Keratinocyte (primary cell): ENCODE measurements around the gene TUBA1B. TPM values are rescaled to one million over a fixed set of nuclear protein-coding genes. Genes with fewer than 3 reads are reported as not detected.

ENCODE experiments used
- DNase-seq: peaks from one replicate; pipeline ENCODE4 v3.0.0-alpha.2; 2011; ENCODE audit warnings: low read depth, missing footprints, low spot score
- FAIRE-seq: peaks from 2 replicates; lab custom pipeline; 2011; peaks lifted over from hg19 to GRCh38; lab: Jason Lieb, UNC
- H2AFZ ChIP-seq: 2 replicates; pipeline ENCODE4 v1.6.0; 2012; ENCODE audit warnings: low read length, control low read depth, inconsistent platforms; ENCODE audit not compliant: control insufficient read depth
- H3K27ac ChIP-seq: 2 replicates; pipeline ENCODE4 v1.5.1; 2011; ENCODE audit warnings: low read length; ENCODE audit not compliant: control insufficient read depth, insufficient read depth
- H3K27me3 ChIP-seq: 3 replicates; pipeline ENCODE4 v1.6.0; 2011; ENCODE audit warnings: low read length; ENCODE audit not compliant: control insufficient read depth, insufficient read depth; ENCODE audit errors: extremely low read depth
- H3K36me3 ChIP-seq, 2 experiments: 2 replicates in 1 of 2; 3 replicates in 1 of 2; pipeline ENCODE4 v1.5.1; 2011; ENCODE audit warnings: low read length in 2 of 2, mild to moderate bottlenecking in 1 of 2; ENCODE audit not compliant: control insufficient read depth in 2 of 2, insufficient read depth in 2 of 2; ENCODE audit errors: extremely low read depth in 1 of 2
- H3K4me1 ChIP-seq: 3 replicates; pipeline ENCODE4 v1.5.1; 2011; ENCODE audit warnings: low read length; ENCODE audit not compliant: control insufficient read depth, insufficient read depth; ENCODE audit errors: extremely low read depth
- H3K4me2 ChIP-seq: 3 replicates; pipeline ENCODE4 v1.6.0; 2011; ENCODE audit warnings: low read depth, low read length; ENCODE audit not compliant: control insufficient read depth, insufficient read depth; ENCODE audit errors: extremely low read depth
- H3K4me3 ChIP-seq, 3 experiments: fragments of 200-600 bp in 1 of 3; sonication (generic) in 1 of 3; 2 replicates in 2 of 3; 3 replicates in 1 of 3; pipeline ENCODE4 v1.5.1; 2011 to 2016; ENCODE audit warnings: low read length in 3 of 3, mild to moderate bottlenecking in 3 of 3, control low read depth in 2 of 3, inconsistent platforms in 1 of 3, low read depth in 1 of 3, mixed read lengths in 1 of 3, mixed run types in 1 of 3, moderate library complexity in 1 of 3; ENCODE audit not compliant: control insufficient read depth in 2 of 3, insufficient read depth in 2 of 3; ENCODE audit errors: extremely low read depth in 1 of 3
- H3K79me2 ChIP-seq: 2 replicates; pipeline ENCODE4 v1.6.0; 2012; ENCODE audit warnings: low read length; ENCODE audit not compliant: control insufficient read depth, insufficient read depth
- H3K9ac ChIP-seq: 3 replicates; pipeline ENCODE4 v1.6.0; 2011; ENCODE audit warnings: low read length; ENCODE audit not compliant: control insufficient read depth, insufficient read depth; ENCODE audit errors: extremely low read depth
- H3K9me1 ChIP-seq: 3 replicates; pipeline ENCODE4 v1.6.0; 2011; ENCODE audit warnings: low read length; ENCODE audit not compliant: control insufficient read depth, insufficient read depth; ENCODE audit errors: extremely low read depth
- H3K9me3 ChIP-seq: 2 replicates; pipeline ENCODE4 v1.5.1; 2012; ENCODE audit warnings: low read depth, low read length; ENCODE audit not compliant: control insufficient read depth
- H4K20me1 ChIP-seq: 3 replicates; pipeline ENCODE4 v1.6.0; 2011; ENCODE audit warnings: low read length; ENCODE audit not compliant: control insufficient read depth, insufficient read depth; ENCODE audit errors: extremely low read depth
- EZH2 ChIP-seq: IDR thresholded peaks from one replicate; pipeline ENCODE4 v1.6.1; 2012; ENCODE audit warnings: inconsistent platforms, mild to moderate bottlenecking, low read length, moderate library complexity
- dilution Hi-C: fragments of 300-500 bp; cut with MboI; formaldehyde crosslinking; loops from one replicate; pipeline ENCODE4 v1.7.0; 2020; ENCODE audit warnings: low sequenced_read_pairs; ENCODE audit not compliant: extremely low pct_ligation_motif_present
- polyA plus RNA-seq, 5 experiments: library from polyadenylated mRNA; depleted of rRNA in 3 of 5; stranded (reverse) in 3 of 5; stranded (forward) in 1 of 5; unstranded in 1 of 5; fragments of >200 nt; gene quantifications; 1 replicate in 1 of 5; 2 replicates in 3 of 5; 3 replicates in 1 of 5; pipeline versions ENCODE4 v1.2.1 to v1.2.3, GENCODE V29; 2011 to 2012; ENCODE audit warnings: missing spikeins in 2 of 5, low read depth in 1 of 5, low replicate concordance in 1 of 5
- small RNA-seq, 3 experiments: library from RNA; depleted of rRNA; stranded (forward); fragments of <200 nt; gene quantifications; one replicate each; pipeline ENCODE3, GENCODE V24; 2012; ENCODE audit warnings: low read depth in 3 of 3, low replicate concordance in 1 of 3; ENCODE audit not compliant: insufficient read length in 3 of 3
- TF ChIP-seq, protein P1 (sequence below), 3 experiments: IDR thresholded peaks in 1 of 3; conservative IDR thresholded peaks in 1 of 3; optimal IDR thresholded peaks in 1 of 3; 2 replicates in 2 of 3; 3 replicates in 1 of 3; pipeline versions ENCODE3 to v1.5.1; 2011; ENCODE audit warnings: low read length in 3 of 3, mild to moderate bottlenecking in 3 of 3, moderate library complexity in 2 of 3, control low read depth in 1 of 3, inconsistent platforms in 1 of 3; ENCODE audit not compliant: insufficient read depth in 2 of 3; ENCODE audit errors: extremely low read depth in 1 of 3

TUBA1B gene
- polyA plus RNA-seq, 1 donor (not counting 4 experiments of a cell fraction or from before 2014, with no cell fraction given): 2,055 TPM

DNA sequence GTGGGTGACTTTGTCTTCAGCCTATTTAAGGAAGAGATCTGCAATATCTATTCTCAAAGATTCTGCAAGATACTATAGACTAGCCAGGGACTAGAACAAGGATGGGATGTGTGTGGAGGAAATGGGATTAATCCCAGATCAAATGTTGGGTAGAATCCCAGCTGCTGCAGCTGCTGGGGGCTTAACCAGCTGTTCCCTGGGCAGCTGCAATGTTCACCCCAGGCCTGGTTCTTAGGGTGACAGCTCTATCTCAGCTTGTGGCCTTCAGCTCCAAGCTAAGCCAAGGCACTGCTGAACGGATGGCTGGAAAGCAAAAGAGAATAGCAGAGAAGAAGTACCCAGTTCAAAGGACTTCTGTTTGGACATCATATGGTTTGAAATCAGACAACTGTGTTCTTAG lies 51.4 kb downstream of the TUBA1B start:
- Histone ChIP-seq H3K4me3 (no peak overlapping the region), H3K4me1 (no peaks in the 10 kb centered on the region), H3K9ac (no peak overlapping the region), H4K20me1 (no peaks in the 10 kb centered on the region), H3K27me3 (no peaks in the 10 kb centered on the region), H3K36me3 (no peaks in the 10 kb centered on the region), H2AFZ (no peak overlapping the region), H3K4me2 (no peak overlapping the region), H3K79me2 (no peaks in the 10 kb centered on the region), H3K9me3 (no peaks in the 10 kb centered on the region), H3K9me1 (no peaks in the 10 kb centered on the region), H3K27ac (no peak overlapping the region)
- DNase-seq (no peak), FAIRE-seq (no peak)
- dilution Hi-C loops: no loop called here
- TF ChIP-seq, protein P1, sequence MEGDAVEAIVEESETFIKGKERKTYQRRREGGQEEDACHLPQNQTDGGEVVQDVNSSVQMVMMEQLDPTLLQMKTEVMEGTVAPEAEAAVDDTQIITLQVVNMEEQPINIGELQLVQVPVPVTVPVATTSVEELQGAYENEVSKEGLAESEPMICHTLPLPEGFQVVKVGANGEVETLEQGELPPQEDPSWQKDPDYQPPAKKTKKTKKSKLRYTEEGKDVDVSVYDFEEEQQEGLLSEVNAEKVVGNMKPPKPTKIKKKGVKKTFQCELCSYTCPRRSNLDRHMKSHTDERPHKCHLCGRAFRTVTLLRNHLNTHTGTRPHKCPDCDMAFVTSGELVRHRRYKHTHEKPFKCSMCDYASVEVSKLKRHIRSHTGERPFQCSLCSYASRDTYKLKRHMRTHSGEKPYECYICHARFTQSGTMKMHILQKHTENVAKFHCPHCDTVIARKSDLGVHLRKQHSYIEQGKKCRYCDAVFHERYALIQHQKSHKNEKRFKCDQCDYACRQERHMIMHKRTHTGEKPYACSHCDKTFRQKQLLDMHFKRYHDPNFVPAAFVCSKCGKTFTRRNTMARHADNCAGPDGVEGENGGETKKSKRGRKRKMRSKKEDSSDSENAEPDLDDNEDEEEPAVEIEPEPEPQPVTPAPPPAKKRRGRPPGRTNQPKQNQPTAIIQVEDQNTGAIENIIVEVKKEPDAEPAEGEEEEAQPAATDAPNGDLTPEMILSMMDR (optimal IDR thresholded peaks at IDR 0.05 in 1 of 3, IDR thresholded peaks at IDR 0.05 in 1 of 3, conservative IDR thresholded peaks at IDR 0.05 in 1 of 3; ENCODE audit: extremely low read depth in 1 of 3, insufficient read depth in 2 of 3, low read length in 3 of 3): no peak
- no peak for TF ChIP-seq EZH2

Small RNA genes lying within 50 kb of the gene (small RNA-seq; reads per million reads assigned to genes)
- 0 reads per million in 3 experiments for gene RF00019

Other genes with a start within 250 kb of the TUBA1B start
- gene FKBP11, start 205.9 kb downstream of the TUBA1B start, polyA plus RNA-seq: 9.5 to 18.4 TPM (median 18.1 TPM) in 3 replicates
- 236 to 253 TPM (median 250 TPM) in 3 replicates for gene ARF3, start 173.9 kb downstream of the TUBA1B start, polyA plus RNA-seq
- gene WNT10B, start 159.7 kb downstream of the TUBA1B start, polyA plus RNA-seq: 0.09 to 0.24 TPM (median 0.22 TPM) in 3 replicates
- not detected in 3 replicates for gene WNT1, start 153.1 kb downstream of the TUBA1B start, polyA plus RNA-seq
- gene DDN, start 132.0 kb downstream of the TUBA1B start, polyA plus RNA-seq: 0.09 to 0.17 TPM (median 0.10 TPM) in 3 replicates
- gene PRKAG1, start 112.6 kb downstream of the TUBA1B start, polyA plus RNA-seq: 105 to 125 TPM (median 123 TPM) in 3 replicates
- 9.3 to 12.1 TPM (median 9.8 TPM) in 3 replicates for gene KMT2D, start 70.6 kb downstream of the TUBA1B start, polyA plus RNA-seq
- 0.31 to 0.63 TPM (median 0.51 TPM) in 3 replicates for gene RHEBL1, start 61.4 kb downstream of the TUBA1B start, polyA plus RNA-seq
- gene DHH, start 36.6 kb downstream of the TUBA1B start, polyA plus RNA-seq: not detected in 3 replicates
- 22.9 to 30.1 TPM (median 28.0 TPM) in 3 replicates for gene LMBR1L, start 20.5 kb downstream of the TUBA1B start, polyA plus RNA-seq
- 288 to 427 TPM (median 375 TPM) in 3 replicates for gene TUBA1A, start 57.7 kb upstream of the TUBA1B start, polyA plus RNA-seq
- gene TUBA1C, start 133.7 kb upstream of the TUBA1B start, polyA plus RNA-seq: 1,709 to 2,744 TPM (median 1,922 TPM) in 3 replicates
- 0.05 to 0.11 TPM (median 0.08 TPM) in 3 replicates for gene PRPH, start 163.8 kb upstream of the TUBA1B start, polyA plus RNA-seq
- 1.7 to 14.1 TPM (median 12.7 TPM) in 3 replicates for gene TROAP, start 191.9 kb upstream of the TUBA1B start, polyA plus RNA-seq
- 0.07 to 0.10 TPM (median 0.09 TPM) in 3 replicates for gene C1QL4, start 205.8 kb upstream of the TUBA1B start, polyA plus RNA-seq
- gene DNAJC22, start 215.5 kb upstream of the TUBA1B start, polyA plus RNA-seq: 0.03 to 0.04 TPM in 2 of 3 replicates, not detected in the other
- 46.2 to 51.3 TPM (median 47.9 TPM) in 3 replicates for gene SPATS2, start 236.1 kb upstream of the TUBA1B start, polyA plus RNA-seq